ENCODE measurements around the gene KNOP1.

GRCh38 chr16:19698480-19699465, 19.3 kb downstream of the KNOP1 start:
- TF ChIP-seq CTCF (conservative IDR thresholded peaks at IDR 0.05; ENCODE audit: low read depth, low read length) = no peak
- no peak for TF ChIP-seq EZH2phosphoT487 (IDR thresholded peaks at IDR 0.05; ENCODE audit: borderline replicate concordance, low read length)
- TF ChIP-seq EZH2 (IDR thresholded peaks at IDR 0.05; ENCODE audit: low read length, unreplicated experiment) = no peak

Data from PC-3 (cell line).